GM18505 (cell line): ENCODE data around the gene CD28.
"Not testable (repeated sequence)": the region's sequence is repeated elsewhere in the genome, so short reads cannot be mapped to it uniquely, and the experiment has no call there.

ENCODE experiments used
- ATAC-seq: cut with Tn5 transposase; IDR thresholded peaks from one replicate; pipeline ENCODE4 v1.9.1; 2021; ENCODE audit not compliant: unreplicated experiment
- POLR2A ChIP-seq: IDR thresholded peaks from 4 replicates; pipeline ENCODE4 v1.6.1; 2011; ENCODE audit warnings: borderline replicate concordance; ENCODE audit not compliant: insufficient read depth, insufficient read length; ENCODE audit errors: extremely low read depth

The CD28 gene

GRCh38 chr2:203782262-203782976 lies 76.0 kb downstream of the CD28 start:
- TF ChIP-seq POLR2A: no peak
- peak; percentile 56 for ATAC-seq

- TF ChIP-seq POLR2A: no peak
- ATAC-seq: no peak
Observed at GRCh38 chr2:203783496-203784203, 77.2 kb downstream of the CD28 start.

- not testable (repeated sequence) for ATAC-seq
Observed at GRCh38 chr2:203784710-203785270, 78.4 kb downstream of the CD28 start.

- ATAC-seq: not testable (repeated sequence)
Observed at GRCh38 chr2:203785391-203786110, 79.1 kb downstream of the CD28 start.

DNA sequence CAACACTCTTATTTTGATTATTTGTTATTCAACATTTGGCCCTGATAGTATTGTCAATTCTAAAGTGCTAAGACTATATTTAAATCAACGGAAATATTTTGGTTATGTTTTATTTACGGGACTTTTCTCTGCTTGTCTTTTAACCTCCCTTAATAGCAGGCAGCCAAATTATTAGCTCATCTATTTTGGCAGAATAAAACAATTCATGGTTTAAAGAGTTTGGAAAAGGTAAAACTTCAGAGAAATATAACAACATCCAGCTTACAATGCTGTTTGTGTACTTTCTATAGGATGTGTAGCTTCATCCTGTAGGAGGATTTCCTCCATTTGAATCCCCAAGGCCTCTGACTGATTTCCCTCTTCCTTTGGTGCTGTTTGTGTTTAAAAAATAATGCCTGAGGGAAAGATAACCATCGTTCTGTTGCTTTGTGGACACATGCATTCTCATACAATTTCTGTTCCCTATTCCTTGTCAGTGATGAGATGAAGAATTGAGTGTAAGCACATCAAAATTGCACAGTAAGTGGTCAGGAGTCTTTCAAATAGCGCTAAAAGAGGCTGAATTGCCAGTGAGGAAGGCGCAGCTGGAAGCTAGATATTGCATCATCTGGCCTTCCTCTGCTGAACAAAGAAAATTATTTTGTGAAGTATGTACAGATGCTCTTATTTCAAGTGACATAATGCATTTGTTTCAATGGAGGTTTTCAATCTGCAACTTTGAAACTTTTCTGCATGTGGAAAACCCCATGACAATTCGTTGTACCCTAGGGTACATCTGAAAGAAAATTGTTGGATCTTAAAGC lies 80.3 kb downstream of the CD28 start:
- no peak for TF ChIP-seq POLR2A
- no peak for ATAC-seq

DNA sequence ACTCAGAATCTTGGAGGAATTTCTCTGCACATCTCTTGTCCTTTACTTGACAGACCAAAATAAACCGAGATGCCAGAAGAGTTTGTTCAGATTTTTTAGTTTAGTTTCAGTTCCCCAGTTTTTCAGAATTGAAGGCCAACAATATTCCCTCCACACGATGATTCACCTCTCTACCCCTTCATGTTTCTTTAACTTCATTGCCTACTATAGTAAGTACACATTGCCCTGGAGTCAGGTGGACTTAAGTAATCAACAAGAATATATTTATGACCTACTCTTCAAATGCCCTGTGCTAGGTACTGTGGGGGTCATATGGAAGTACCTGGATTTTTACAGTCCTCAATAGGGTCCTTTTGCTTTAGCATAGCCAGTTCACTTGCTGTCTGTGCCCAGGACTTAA lies 81.5 kb downstream of the CD28 start:
- no peak for ATAC-seq
- TF ChIP-seq POLR2A: no peak
